Brain microvascular endothelial cell (primary cell): ENCODE results near the gene NUS1.

Source experiments
- DNase-seq: peaks from one replicate; pipeline ENCODE4 v3.0.0-alpha.2; 2020
- H3K27ac ChIP-seq: fragments of 250-450 bp; sonication (Bioruptor Pico); 2 replicates; pipeline ENCODE4 v1.5.1; 2020; ENCODE audit warnings: mild to moderate bottlenecking, moderate library complexity
- H3K27me3 ChIP-seq: fragments of 250-450 bp; sonication (Bioruptor Pico); replicated peaks from 2 replicates; pipeline ENCODE4 v1.5.1; 2020; ENCODE audit warnings: mild to moderate bottlenecking
- H3K36me3 ChIP-seq: fragments of 250-450 bp; sonication (Bioruptor Pico); replicated peaks from 2 replicates; pipeline ENCODE4 v1.5.1; 2020; ENCODE audit warnings: mild to moderate bottlenecking
- H3K4me3 ChIP-seq: 2 replicates; pipeline ENCODE4 v1.5.1; 2011; ENCODE audit warnings: low read depth, mild to moderate bottlenecking, control low read depth, low read length, moderate library complexity
- in situ Hi-C: cut with HindIII; loops from 2 replicates; pipeline ENCODE4 v1.10.0; 2017; ENCODE audit warnings: low sequenced_read_pairs, low pct_ligation_motif_present
- TF ChIP-seq, protein P1 (sequence below): IDR thresholded peaks from 2 replicates; pipeline ENCODE4 v1.5.1; 2011; ENCODE audit warnings: low read depth, mild to moderate bottlenecking, moderate library complexity, low read length, control low read depth, inconsistent platforms; ENCODE audit errors: missing control alignments

NUS1 gene

GRCh38 chr6:117676577-117677218, 1.4 kb downstream of the NUS1 start:
- TF ChIP-seq, protein P1, sequence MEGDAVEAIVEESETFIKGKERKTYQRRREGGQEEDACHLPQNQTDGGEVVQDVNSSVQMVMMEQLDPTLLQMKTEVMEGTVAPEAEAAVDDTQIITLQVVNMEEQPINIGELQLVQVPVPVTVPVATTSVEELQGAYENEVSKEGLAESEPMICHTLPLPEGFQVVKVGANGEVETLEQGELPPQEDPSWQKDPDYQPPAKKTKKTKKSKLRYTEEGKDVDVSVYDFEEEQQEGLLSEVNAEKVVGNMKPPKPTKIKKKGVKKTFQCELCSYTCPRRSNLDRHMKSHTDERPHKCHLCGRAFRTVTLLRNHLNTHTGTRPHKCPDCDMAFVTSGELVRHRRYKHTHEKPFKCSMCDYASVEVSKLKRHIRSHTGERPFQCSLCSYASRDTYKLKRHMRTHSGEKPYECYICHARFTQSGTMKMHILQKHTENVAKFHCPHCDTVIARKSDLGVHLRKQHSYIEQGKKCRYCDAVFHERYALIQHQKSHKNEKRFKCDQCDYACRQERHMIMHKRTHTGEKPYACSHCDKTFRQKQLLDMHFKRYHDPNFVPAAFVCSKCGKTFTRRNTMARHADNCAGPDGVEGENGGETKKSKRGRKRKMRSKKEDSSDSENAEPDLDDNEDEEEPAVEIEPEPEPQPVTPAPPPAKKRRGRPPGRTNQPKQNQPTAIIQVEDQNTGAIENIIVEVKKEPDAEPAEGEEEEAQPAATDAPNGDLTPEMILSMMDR: no peak
- no peak for DNase-seq
- H3K4me3 ChIP-seq: peak overlapping the region; percentile 79
- H3K27me3 ChIP-seq: no peaks in the 10 kb centered on the region
- H3K27ac ChIP-seq: no peak overlapping the region
- H3K36me3 ChIP-seq: no peaks in the 10 kb centered on the region
- in situ Hi-C loops: no loop called here

- no peaks in the 10 kb centered on the region for H3K36me3 ChIP-seq
- no peaks in the 10 kb centered on the region for H3K27me3 ChIP-seq
- in situ Hi-C loops: no loop called here
- peak; percentile 72 for DNase-seq
- H3K27ac ChIP-seq: peak overlapping the region; percentile 20
- TF ChIP-seq, protein P1: no peak
- H3K4me3 ChIP-seq: peak overlapping the region; percentile 1
Measured at GRCh38 chr6:117677553-117678141, 2.4 kb downstream of the NUS1 start.

DNA sequence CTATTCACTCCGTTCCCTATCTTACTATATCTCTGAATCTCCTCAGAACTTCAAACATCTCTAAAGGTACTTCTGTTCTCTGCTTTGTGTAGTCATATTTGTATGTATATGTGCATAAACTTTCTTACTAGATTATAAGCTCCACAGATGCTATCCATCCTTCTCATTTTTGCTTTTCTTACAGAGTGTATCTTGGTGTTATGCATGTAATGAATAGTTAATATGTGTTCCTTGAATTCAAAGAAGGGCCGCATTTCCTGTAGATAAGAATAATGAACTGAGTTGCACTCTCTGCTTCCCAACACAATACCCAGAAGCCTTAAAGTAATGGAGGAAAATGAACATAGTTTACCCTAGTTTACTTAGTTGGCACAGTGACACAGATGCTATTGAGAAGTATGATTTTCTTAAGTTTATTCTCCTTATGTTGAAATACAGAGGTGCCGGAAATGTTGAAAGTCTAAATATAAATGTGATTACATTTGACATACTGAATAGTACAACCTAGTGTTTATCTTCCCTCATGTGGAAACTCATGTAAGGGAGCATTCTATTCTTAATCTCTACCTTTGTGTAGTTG, 6.0 kb downstream of the NUS1 start:
- DNase-seq: no peak
- TF ChIP-seq, protein P1: no peak
- Histone ChIP-seq H3K4me3 (no peak overlapping the region), H3K36me3 (no peaks in the 10 kb centered on the region), H3K27me3 (no peaks in the 10 kb centered on the region), H3K27ac (no peak overlapping the region)
- in situ Hi-C loops: no loop called here

DNA sequence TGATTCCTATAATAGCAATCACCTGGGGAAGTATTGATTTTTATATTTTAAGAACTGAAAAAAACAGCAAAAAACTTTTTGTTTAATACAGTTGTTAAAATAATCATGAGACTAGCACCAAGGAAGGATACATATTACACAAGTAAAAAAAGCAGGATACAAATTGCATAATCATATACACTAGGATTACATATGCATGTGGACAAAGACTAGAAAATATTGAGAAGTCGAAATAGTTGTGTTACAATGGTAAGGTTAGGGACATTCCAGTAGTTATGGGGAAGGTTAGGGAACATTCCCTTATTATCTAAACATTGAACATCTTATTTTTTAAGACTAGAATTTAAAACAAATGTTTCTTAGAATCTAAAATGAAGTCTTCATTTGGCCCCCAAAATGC, 9.5 kb downstream of the NUS1 start:
- Histone ChIP-seq H3K27ac (no peak overlapping the region), H3K27me3 (no peaks in the 10 kb centered on the region), H3K36me3 (no peaks in the 10 kb centered on the region), H3K4me3 (no peak overlapping the region)
- in situ Hi-C loops: no loop called here
- TF ChIP-seq, protein P1: no peak
- no peak for DNase-seq

- Histone ChIP-seq H3K36me3 (no peaks in the 10 kb centered on the region), H3K4me3 (no peak overlapping the region), H3K27me3 (no peaks in the 10 kb centered on the region), H3K27ac (no peak overlapping the region)
- DNase-seq: no peak
- TF ChIP-seq, protein P1: no peak
- in situ Hi-C loops: no loop called here
Measured at GRCh38 chr6:117685359-117685758, 10.1 kb downstream of the NUS1 start.
